B cell (primary cell): Measurements from ENCODE around the gene MAPRE2.

Source experiments
- EZH2 ChIP-seq: IDR thresholded peaks from 2 replicates; pipeline ENCODE4 v1.6.1; 2012; ENCODE audit warnings: borderline replicate concordance, low read depth, mild to moderate bottlenecking, moderate library complexity, low read length; ENCODE audit not compliant: insufficient read depth, poor library complexity, severe bottlenecking
- TF ChIP-seq, protein P1 (sequence below): fragments of 200-600 bp; IDR thresholded peaks from one replicate; pipeline ENCODE4 v1.8.0; 2022; ENCODE audit warnings: antibody characterized with exemption, mild to moderate bottlenecking

- TF ChIP-seq, protein P1, sequence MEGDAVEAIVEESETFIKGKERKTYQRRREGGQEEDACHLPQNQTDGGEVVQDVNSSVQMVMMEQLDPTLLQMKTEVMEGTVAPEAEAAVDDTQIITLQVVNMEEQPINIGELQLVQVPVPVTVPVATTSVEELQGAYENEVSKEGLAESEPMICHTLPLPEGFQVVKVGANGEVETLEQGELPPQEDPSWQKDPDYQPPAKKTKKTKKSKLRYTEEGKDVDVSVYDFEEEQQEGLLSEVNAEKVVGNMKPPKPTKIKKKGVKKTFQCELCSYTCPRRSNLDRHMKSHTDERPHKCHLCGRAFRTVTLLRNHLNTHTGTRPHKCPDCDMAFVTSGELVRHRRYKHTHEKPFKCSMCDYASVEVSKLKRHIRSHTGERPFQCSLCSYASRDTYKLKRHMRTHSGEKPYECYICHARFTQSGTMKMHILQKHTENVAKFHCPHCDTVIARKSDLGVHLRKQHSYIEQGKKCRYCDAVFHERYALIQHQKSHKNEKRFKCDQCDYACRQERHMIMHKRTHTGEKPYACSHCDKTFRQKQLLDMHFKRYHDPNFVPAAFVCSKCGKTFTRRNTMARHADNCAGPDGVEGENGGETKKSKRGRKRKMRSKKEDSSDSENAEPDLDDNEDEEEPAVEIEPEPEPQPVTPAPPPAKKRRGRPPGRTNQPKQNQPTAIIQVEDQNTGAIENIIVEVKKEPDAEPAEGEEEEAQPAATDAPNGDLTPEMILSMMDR = no peak
- TF ChIP-seq EZH2 = no peak
Observed at GRCh38 chr18:35088921-35089320, 47.7 kb downstream of the MAPRE2 start.
